ENCODE data around the gene GDNF.
"Not testable (repeated sequence)": the region's sequence is repeated elsewhere in the genome, so short reads cannot be mapped to it uniquely, and the experiment has no call there.

The GDNF gene

DNA sequence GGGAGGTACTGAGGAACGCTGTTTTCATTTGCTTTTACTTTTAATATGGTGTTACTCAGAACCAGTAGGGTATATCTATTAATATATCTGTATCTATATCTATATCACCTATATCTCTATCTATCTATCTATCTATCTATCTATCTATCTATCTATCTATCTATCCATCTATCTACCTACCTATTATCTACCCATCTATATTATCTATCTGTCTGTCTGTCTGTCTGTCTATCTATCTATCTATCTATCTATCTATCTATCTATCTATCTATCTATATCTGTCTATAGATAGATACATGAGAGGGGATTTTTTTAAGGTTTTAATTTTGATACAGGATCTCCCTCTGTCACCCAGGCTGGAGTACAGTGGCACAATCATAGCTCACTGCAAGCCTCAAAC lies 23.1 kb upstream of the GDNF start:
- H3K14ac ChIP-seq (ENCODE audit: low read length); H4K8ac ChIP-seq (ENCODE audit: low read depth, low read length); DNase-seq (ENCODE audit: low spot score); H2AFZ ChIP-seq (ENCODE audit: low read length); H2BK15ac ChIP-seq (ENCODE audit: low read length); H2BK12ac ChIP-seq (ENCODE audit: low read length); H3K36me3 ChIP-seq (replicated peaks in 1 of 2; ENCODE audit: control insufficient read depth in 2 of 2, insufficient read depth in 2 of 2, low read length in 2 of 2); H3K4me1 ChIP-seq (ENCODE audit: control insufficient read depth in 2 of 2, insufficient read depth in 1 of 2, low read depth in 1 of 2, low read length in 2 of 2); H3K18ac ChIP-seq (ENCODE audit: low read length); H3K9ac ChIP-seq (ENCODE audit: low read depth, low read length, poor library complexity); H4K91ac ChIP-seq (ENCODE audit: low read depth, low read length, poor library complexity); H3K4me3 ChIP-seq (ENCODE audit: low read length in 2 of 2); H3K4ac ChIP-seq (ENCODE audit: low read length); H3K4me2 ChIP-seq (ENCODE audit: insufficient read depth, low read length, poor library complexity, severe bottlenecking); H3K27me3 ChIP-seq (ENCODE audit: control insufficient read depth in 3 of 3, insufficient read depth in 3 of 3, low read depth in 1 of 3, low read length in 3 of 3); H3K9me3 ChIP-seq (replicated peaks in 1 of 2; ENCODE audit: control insufficient read depth in 2 of 2, insufficient read depth in 1 of 2, low read depth in 1 of 2, low read length in 2 of 2); H3K27ac ChIP-seq (replicated peaks; ENCODE audit: low read length); H2AK5ac ChIP-seq (ENCODE audit: low read depth, low read length); H3K23ac ChIP-seq (ENCODE audit: low read depth, low read length, poor library complexity); H3K79me1 ChIP-seq (ENCODE audit: low read depth, low read length); H2BK5ac ChIP-seq (ENCODE audit: low read length); H2BK120ac ChIP-seq (ENCODE audit: low read depth, low read length): not testable (repeated sequence)
- WGBS, 2 donors (ENCODE audit: extremely low coverage in 2 of 2, insufficient read length in 2 of 2, insufficient replicate concordance in 1 of 2) = no CpG with 5 or more reads among the region's 1 CpG

DNA sequence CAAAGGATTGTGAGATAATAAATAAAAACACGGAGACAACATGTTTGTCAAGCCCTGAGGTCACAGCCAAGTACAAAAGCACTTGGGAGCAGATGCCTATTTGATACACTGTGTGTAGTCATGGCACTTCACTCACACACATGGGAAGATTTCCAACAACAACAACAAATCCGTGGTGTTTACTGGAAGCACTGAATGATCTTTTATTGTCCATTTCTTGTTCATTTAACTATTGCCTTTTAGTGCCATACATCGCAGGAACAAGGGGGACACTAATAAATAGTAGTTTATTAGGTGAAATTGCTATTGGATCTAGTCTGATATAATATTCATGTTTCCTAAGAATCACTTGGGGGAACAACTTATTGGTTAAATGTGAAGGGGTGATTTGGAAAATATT lies 20.4 kb upstream of the GDNF start:
- Histone ChIP-seq H2BK12ac (ENCODE audit: low read length) (no peak overlapping the region), H2AFZ (ENCODE audit: low read length) (no peak overlapping the region), H3K36me3 (replicated peaks in 1 of 2; ENCODE audit: control insufficient read depth in 2 of 2, insufficient read depth in 2 of 2, low read length in 2 of 2) (no peaks in the 10 kb centered on the region), H3K4ac (ENCODE audit: low read length) (no peak overlapping the region), H2BK5ac (ENCODE audit: low read length) (no peak overlapping the region), H3K14ac (ENCODE audit: low read length) (no peak overlapping the region), H2BK15ac (ENCODE audit: low read length) (no peak overlapping the region), H3K4me3 (ENCODE audit: low read length in 2 of 2) (no peak overlapping the region), H3K9ac (ENCODE audit: low read depth, low read length, poor library complexity) (no peak overlapping the region), H3K4me1 (ENCODE audit: control insufficient read depth in 2 of 2, insufficient read depth in 1 of 2, low read depth in 1 of 2, low read length in 2 of 2) (no peaks in the 10 kb centered on the region), H4K8ac (ENCODE audit: low read depth, low read length) (no peak overlapping the region), H4K91ac (ENCODE audit: low read depth, low read length, poor library complexity) (no peak overlapping the region), H2AK5ac (ENCODE audit: low read depth, low read length) (no peak overlapping the region), H3K27ac (replicated peaks; ENCODE audit: low read length) (no peak overlapping the region), H2BK120ac (ENCODE audit: low read depth, low read length) (no peak overlapping the region), H3K9me3 (replicated peaks in 1 of 2; ENCODE audit: control insufficient read depth in 2 of 2, insufficient read depth in 1 of 2, low read depth in 1 of 2, low read length in 2 of 2) (no peaks in the 10 kb centered on the region), H3K27me3 (ENCODE audit: control insufficient read depth in 3 of 3, insufficient read depth in 3 of 3, low read depth in 1 of 3, low read length in 3 of 3) (peaks cover 0 to 4% (median 0%) of the 10 kb centered on the region in 3 experiments), H3K4me2 (ENCODE audit: insufficient read depth, low read length, poor library complexity, severe bottlenecking) (no peak overlapping the region), H3K23ac (ENCODE audit: low read depth, low read length, poor library complexity) (no peak overlapping the region), H3K18ac (ENCODE audit: low read length) (no peak overlapping the region), H3K79me1 (ENCODE audit: low read depth, low read length) (no peaks in the 10 kb centered on the region)
- DNase-seq (ENCODE audit: low spot score) = no peak
- WGBS, 2 donors (ENCODE audit: extremely low coverage in 2 of 2, insufficient read length in 2 of 2, insufficient replicate concordance in 1 of 2) = no CpG with 5 or more reads among the region's 3 CpGs

DNA sequence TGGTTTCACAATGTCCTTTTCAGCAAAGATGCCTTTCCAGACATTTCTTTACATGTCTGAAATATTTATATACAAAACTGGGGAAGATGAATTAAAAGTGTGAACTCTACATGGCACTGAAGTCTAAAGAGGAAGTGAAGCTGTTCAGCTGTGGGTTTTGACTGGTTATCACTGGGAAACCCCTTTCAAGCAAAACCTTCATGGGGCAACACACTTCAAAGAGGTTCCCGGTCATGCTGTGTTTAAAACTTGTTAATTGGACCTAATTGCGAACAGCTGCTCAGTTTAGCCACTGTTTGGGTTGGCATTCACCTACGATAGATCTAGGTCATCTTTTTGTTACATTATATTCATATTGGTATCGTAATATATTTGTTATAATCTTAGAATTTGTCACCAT lies 20.0 kb upstream of the GDNF start:
- Histone ChIP-seq H3K4me1 (ENCODE audit: control insufficient read depth in 2 of 2, insufficient read depth in 1 of 2, low read depth in 1 of 2, low read length in 2 of 2) (no peaks in the 10 kb centered on the region), H4K8ac (ENCODE audit: low read depth, low read length) (no peak overlapping the region), H3K14ac (ENCODE audit: low read length) (no peak overlapping the region), H2BK5ac (ENCODE audit: low read length) (no peak overlapping the region), H2BK15ac (ENCODE audit: low read length) (no peak overlapping the region), H2AK5ac (ENCODE audit: low read depth, low read length) (no peak overlapping the region), H2AFZ (ENCODE audit: low read length) (no peak overlapping the region), H3K4ac (ENCODE audit: low read length) (no peak overlapping the region), H3K18ac (ENCODE audit: low read length) (no peak overlapping the region), H3K9ac (ENCODE audit: low read depth, low read length, poor library complexity) (no peak overlapping the region), H3K27me3 (ENCODE audit: control insufficient read depth in 3 of 3, insufficient read depth in 3 of 3, low read depth in 1 of 3, low read length in 3 of 3) (peaks cover 0 to 4% (median 0%) of the 10 kb centered on the region in 3 experiments), H2BK120ac (ENCODE audit: low read depth, low read length) (no peak overlapping the region), H3K27ac (replicated peaks; ENCODE audit: low read length) (no peak overlapping the region), H4K91ac (ENCODE audit: low read depth, low read length, poor library complexity) (no peak overlapping the region), H3K79me1 (ENCODE audit: low read depth, low read length) (no peaks in the 10 kb centered on the region), H3K23ac (ENCODE audit: low read depth, low read length, poor library complexity) (no peak overlapping the region), H3K4me3 (ENCODE audit: low read length in 2 of 2) (no peak overlapping the region), H3K4me2 (ENCODE audit: insufficient read depth, low read length, poor library complexity, severe bottlenecking) (no peak overlapping the region), H3K9me3 (replicated peaks in 1 of 2; ENCODE audit: control insufficient read depth in 2 of 2, insufficient read depth in 1 of 2, low read depth in 1 of 2, low read length in 2 of 2) (no peaks in the 10 kb centered on the region), H2BK12ac (ENCODE audit: low read length) (no peak overlapping the region), H3K36me3 (replicated peaks in 1 of 2; ENCODE audit: control insufficient read depth in 2 of 2, insufficient read depth in 2 of 2, low read length in 2 of 2) (no peaks in the 10 kb centered on the region)
- DNase-seq (ENCODE audit: low spot score) = no peak
- no CpG with 5 or more reads among the region's 4 CpGs for WGBS, 2 donors (ENCODE audit: extremely low coverage in 2 of 2, insufficient read length in 2 of 2, insufficient replicate concordance in 1 of 2)

DNA sequence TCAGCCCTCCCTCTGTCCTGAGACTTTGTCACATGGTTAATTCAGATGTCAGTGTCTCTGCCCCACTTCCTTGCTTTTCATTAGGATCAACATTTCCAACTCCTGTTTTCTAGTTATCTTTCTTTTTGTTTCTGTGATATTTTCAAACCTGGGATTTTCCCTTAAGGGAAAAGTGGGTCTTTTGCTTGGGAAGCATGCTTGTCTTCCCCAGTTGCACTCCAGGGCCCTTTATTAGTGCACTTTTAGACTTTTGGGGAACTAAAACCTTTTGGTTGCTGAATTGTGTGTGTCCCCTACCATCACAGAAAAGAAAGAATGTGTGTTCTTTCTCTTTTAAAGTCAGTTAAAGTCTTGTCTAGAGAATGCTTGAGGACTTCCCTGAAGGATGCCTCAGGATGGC lies 18.4 kb upstream of the GDNF start:
- Histone ChIP-seq H3K9ac (ENCODE audit: low read depth, low read length, poor library complexity) (no peak overlapping the region), H3K27me3 (ENCODE audit: control insufficient read depth in 3 of 3, insufficient read depth in 3 of 3, low read depth in 1 of 3, low read length in 3 of 3) (peaks cover 0 to 4% (median 0%) of the 10 kb centered on the region in 3 experiments)

More for the DNA sequence above, 18.4 kb upstream of the GDNF start:
- no peak overlapping the region for H3K18ac ChIP-seq (ENCODE audit: low read length)
- DNase-seq (ENCODE audit: low spot score) = no peak
- H2BK12ac ChIP-seq (ENCODE audit: low read length) = no peak overlapping the region
- H4K8ac ChIP-seq (ENCODE audit: low read depth, low read length) = no peak overlapping the region
- H2AK5ac ChIP-seq (ENCODE audit: low read depth, low read length) = no peak overlapping the region
- H2BK15ac ChIP-seq (ENCODE audit: low read length) = no peak overlapping the region
- H3K4ac ChIP-seq (ENCODE audit: low read length) = no peak overlapping the region
- H3K4me3 ChIP-seq (ENCODE audit: low read length in 2 of 2) = no peak overlapping the region
- no peak overlapping the region for H2AFZ ChIP-seq (ENCODE audit: low read length)
- no peak overlapping the region for H3K27ac ChIP-seq (replicated peaks; ENCODE audit: low read length)
- no peaks in the 10 kb centered on the region for H3K79me1 ChIP-seq (ENCODE audit: low read depth, low read length)
- no peak overlapping the region for H3K14ac ChIP-seq (ENCODE audit: low read length)
- no peak overlapping the region for H2BK5ac ChIP-seq (ENCODE audit: low read length)
- no peak overlapping the region for H2BK120ac ChIP-seq (ENCODE audit: low read depth, low read length)
- H4K91ac ChIP-seq (ENCODE audit: low read depth, low read length, poor library complexity) = no peak overlapping the region
- no peak overlapping the region for H3K23ac ChIP-seq (ENCODE audit: low read depth, low read length, poor library complexity)
- no peak overlapping the region for H3K4me2 ChIP-seq (ENCODE audit: insufficient read depth, low read length, poor library complexity, severe bottlenecking)
- H3K9me3 ChIP-seq (replicated peaks in 1 of 2; ENCODE audit: control insufficient read depth in 2 of 2, insufficient read depth in 1 of 2, low read depth in 1 of 2, low read length in 2 of 2) = peaks cover 0 to 2% of the 10 kb centered on the region in 2 donors
- H3K4me1 ChIP-seq (ENCODE audit: control insufficient read depth in 2 of 2, insufficient read depth in 1 of 2, low read depth in 1 of 2, low read length in 2 of 2) = no peaks in the 10 kb centered on the region
- H3K36me3 ChIP-seq (replicated peaks in 1 of 2; ENCODE audit: control insufficient read depth in 2 of 2, insufficient read depth in 2 of 2, low read length in 2 of 2) = no peaks in the 10 kb centered on the region
